GM23248 (cell line): ENCODE data around the gene MALT1. TPM values are rescaled to one million over a fixed set of nuclear protein-coding genes. Genes with fewer than 3 reads are reported as not detected.

Experiments used
- DNase-seq: peaks from one replicate; pipeline ENCODE4 v3.0.0-alpha.2; 2015
- H2AFZ ChIP-seq: fragments of 200-600 bp; sonication (generic); 2 replicates; pipeline ENCODE4 v1.6.1; 2016; ENCODE audit warnings: antibody characterized with exemption
- H3F3A ChIP-seq: fragments of 200-600 bp; sonication (generic); 2 replicates; pipeline ENCODE4 v1.6.1; 2016; ENCODE audit warnings: mild to moderate bottlenecking, antibody characterized with exemption, mixed run types; ENCODE audit not compliant: insufficient read depth
- H3K27ac ChIP-seq: fragments of 200-600 bp; sonication (generic); 2 replicates; pipeline ENCODE4 v1.5.1; 2016; ENCODE audit warnings: mild to moderate bottlenecking
- H3K27me3 ChIP-seq: fragments of 200-600 bp; sonication (generic); replicated peaks from 2 replicates; pipeline ENCODE4 v1.6.1; 2016; ENCODE audit warnings: mild to moderate bottlenecking; ENCODE audit not compliant: insufficient read depth
- H3K36me3 ChIP-seq: fragments of 200-600 bp; sonication (generic); 2 replicates; pipeline ENCODE4 v1.6.1; 2016; ENCODE audit warnings: low read depth, mild to moderate bottlenecking
- H3K4me1 ChIP-seq: fragments of 200-600 bp; sonication (generic); 2 replicates; pipeline ENCODE4 v1.6.1; 2016; ENCODE audit warnings: mild to moderate bottlenecking; ENCODE audit not compliant: insufficient read depth
- H3K4me2 ChIP-seq: fragments of 200-600 bp; sonication (generic); one replicate; pipeline ENCODE4 v1.6.1; 2016; ENCODE audit warnings: mild to moderate bottlenecking; ENCODE audit not compliant: unreplicated experiment
- H3K4me3 ChIP-seq: fragments of 200-600 bp; sonication (generic); 2 replicates; pipeline ENCODE4 v1.5.1; 2016; ENCODE audit warnings: mild to moderate bottlenecking
- H3K79me2 ChIP-seq: fragments of 200-600 bp; sonication (generic); 2 replicates; pipeline ENCODE4 v1.6.1; 2016; ENCODE audit warnings: mild to moderate bottlenecking; ENCODE audit not compliant: insufficient read depth
- H3K9ac ChIP-seq: fragments of 200-600 bp; sonication (generic); 2 replicates; pipeline ENCODE4 v1.6.1; 2016; ENCODE audit warnings: mild to moderate bottlenecking
- H3K9me2 ChIP-seq: fragments of 200-600 bp; sonication (generic); 2 replicates; pipeline ENCODE4 v1.6.1; 2016; ENCODE audit warnings: mixed run types, mild to moderate bottlenecking, moderate library complexity; ENCODE audit not compliant: insufficient read depth
- H3K9me3 ChIP-seq: fragments of 200-600 bp; sonication (generic); one replicate; pipeline ENCODE4 v1.6.1; 2017; ENCODE audit warnings: low read depth
- H4K20me1 ChIP-seq: fragments of 200-600 bp; sonication (generic); 2 replicates; pipeline ENCODE4 v1.6.0; 2016; ENCODE audit not compliant: insufficient read depth
- EZH2 ChIP-seq: fragments of 200-600 bp; sonication (generic); IDR thresholded peaks from 2 replicates; pipeline ENCODE4 v1.6.1; 2018; ENCODE audit warnings: antibody characterized with exemption, mild to moderate bottlenecking; ENCODE audit not compliant: insufficient read depth, poor library complexity, severe bottlenecking
- EZH2phosphoT487 ChIP-seq: fragments of 200-600 bp; sonication (generic); IDR thresholded peaks from 2 replicates; pipeline ENCODE4 v1.6.1; 2018; ENCODE audit warnings: antibody characterized with exemption, moderate library complexity, mild to moderate bottlenecking, low read depth; ENCODE audit not compliant: insufficient read depth
- WGBS, 2 experiments: methylation state at CpG; one replicate each; pipeline ENCODE4 v1.1.6; 2015 to 2017; ENCODE audit warnings: low lambda C conversion rate in 2 of 2, low coverage in 1 of 2; ENCODE audit errors: missing lambda C conversion rate in 2 of 2; 5-methylcytosine and 5-hydroxymethylcytosine counted together
- in situ Hi-C: fragments of 300-500 bp; cut with MboI; formaldehyde crosslinking; loops from 2 replicates; pipeline ENCODE4 v1.15.0; 2020
- polyA plus RNA-seq: library from polyadenylated mRNA; unstranded; fragments of >200 nt; fragmentation: Nextera tagmentation; extraction: Ambion mirVana; gene quantifications from 2 replicates; pipeline ENCODE4 v1.2.1, GENCODE V29; 2016
- total RNA-seq: library from RNA; depleted of rRNA; stranded (reverse); fragments of >200 nt; shearing (Covaris generic); gene quantifications from 2 replicates; pipeline ENCODE4 v1.2.3, GENCODE V29; 2014

MALT1 gene
- total and polyA plus RNA-seq, 2 experiments from 2014 or later: 12.6 to 42.5 TPM

DNA sequence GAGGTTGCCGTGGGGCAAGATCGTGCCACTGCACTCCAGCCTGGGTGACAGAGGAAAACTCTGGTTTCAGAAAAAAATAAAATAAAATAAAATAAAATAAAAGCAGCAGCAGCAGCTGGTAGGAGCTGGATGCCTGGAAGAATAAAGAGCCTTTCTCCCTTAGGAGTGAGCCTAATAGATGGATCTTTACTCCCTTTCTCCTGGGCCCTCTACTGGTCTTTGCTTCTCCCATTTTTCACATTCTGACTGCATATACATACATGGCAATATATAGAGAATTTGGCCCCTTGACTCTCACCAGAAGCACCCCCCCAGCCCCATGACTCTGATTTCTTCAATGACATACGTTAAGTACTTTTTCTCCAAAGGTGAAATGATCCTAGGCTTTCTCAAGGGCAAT is 9.8 kb upstream of the MALT1 start:
- Histone ChIP-seq H3K79me2 (no peaks in the 10 kb centered on the region), H3F3A (peaks cover 18% of the 10 kb centered on the region), H4K20me1 (no peaks in the 10 kb centered on the region), H3K9ac (no peak overlapping the region), H3K27ac (no peak overlapping the region), H3K4me2 (no peak overlapping the region), H2AFZ (no peak overlapping the region), H3K36me3 (no peaks in the 10 kb centered on the region), H3K9me2 (no peaks in the 10 kb centered on the region), H3K27me3 (no peaks in the 10 kb centered on the region), H3K9me3 (no peaks in the 10 kb centered on the region), H3K4me1 (peaks cover 26% of the 10 kb centered on the region), H3K4me3 (no peak overlapping the region)
- in situ Hi-C loops: no loop called here
- DNase-seq: peak; percentile 38
- TF ChIP-seq EZH2phosphoT487 (no peak), EZH2 (no peak)
- 92 to 95% methylated on average over 3 of the region's 3 CpGs for WGBS, 2 experiments

DNA sequence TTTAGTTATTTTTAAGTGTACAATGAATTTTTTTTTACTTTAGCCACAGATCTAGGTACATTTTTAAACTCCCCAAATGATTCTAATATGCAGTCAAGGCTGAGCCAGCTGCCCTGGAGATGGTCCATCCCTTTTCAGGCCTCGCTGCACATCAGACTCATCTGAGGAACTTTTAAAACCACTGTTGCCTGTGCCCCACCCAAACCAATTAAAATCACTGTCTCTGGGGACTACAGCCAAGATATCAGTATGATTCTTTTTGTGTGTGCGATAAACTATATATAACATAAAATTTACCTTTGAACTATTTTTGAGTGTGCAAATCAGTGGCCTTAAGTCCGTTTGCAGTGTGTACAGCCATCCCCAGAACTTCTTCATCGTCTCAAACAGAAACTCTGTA is 9.1 kb upstream of the MALT1 start:
- 68 to 71% methylated on average over 4 of the region's 4 CpGs for WGBS, 2 experiments

DNA sequence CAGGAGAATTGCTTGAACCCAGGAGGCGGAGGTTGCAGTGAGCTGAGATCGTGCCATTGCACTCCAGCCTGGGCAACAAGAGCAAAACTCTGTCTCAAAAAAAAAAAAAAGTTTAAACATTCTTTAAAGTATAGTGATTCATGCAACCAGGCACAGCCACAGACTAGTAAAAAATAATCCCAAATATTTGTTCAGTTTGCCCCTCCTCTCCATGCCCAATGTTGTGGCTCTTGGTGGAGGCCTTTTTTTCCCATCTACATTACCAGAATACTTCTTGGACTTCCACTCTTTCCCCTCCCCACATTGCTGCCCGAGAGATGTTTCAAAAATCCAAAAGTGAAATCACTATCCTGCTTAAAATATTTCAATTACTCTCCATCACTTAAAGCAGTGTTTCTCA is 5.1 kb upstream of the MALT1 start:
- 0 out of 2 replicates have a peak overlapping the region, but pooled peaks have one; percentile 0 for H3K27ac ChIP-seq
- H4K20me1 ChIP-seq: no peaks in the 10 kb centered on the region
- H3K27me3 ChIP-seq: no peaks in the 10 kb centered on the region
- DNase-seq: peak; percentile 43
- H3K9me3 ChIP-seq: no peaks in the 10 kb centered on the region
- H3K4me1 ChIP-seq: peaks cover 53% of the 10 kb centered on the region
- WGBS, 2 experiments: 66 to 76% methylated on average over 2 to 3 of the region's 3 CpGs
- in situ Hi-C loops: no loop called here
- no peaks in the 10 kb centered on the region for H3K79me2 ChIP-seq
- no peak overlapping the region for H3K4me3 ChIP-seq
- H3K9ac ChIP-seq: no peak overlapping the region
- no peak overlapping the region for H3K4me2 ChIP-seq
- H3F3A ChIP-seq: peaks cover 42% of the 10 kb centered on the region
- no peak overlapping the region for H2AFZ ChIP-seq
- H3K9me2 ChIP-seq: no peaks in the 10 kb centered on the region
- no peak for TF ChIP-seq EZH2
- no peak for TF ChIP-seq EZH2phosphoT487
- no peaks in the 10 kb centered on the region for H3K36me3 ChIP-seq

More for the DNA sequence above, 9.1 kb upstream of the MALT1 start:
- no peak for TF ChIP-seq EZH2
- TF ChIP-seq EZH2phosphoT487: no peak
- Histone ChIP-seq H3F3A (peaks cover 21% of the 10 kb centered on the region), H2AFZ (0 out of 2 replicates have a peak overlapping the region, but pooled peaks have one; percentile 10), H3K79me2 (no peaks in the 10 kb centered on the region), H3K27ac (no peak overlapping the region), H3K4me3 (no peak overlapping the region), H3K4me2 (no peak overlapping the region), H3K9me2 (no peaks in the 10 kb centered on the region), H3K9me3 (no peaks in the 10 kb centered on the region), H3K9ac (no peak overlapping the region), H3K4me1 (peaks cover 29% of the 10 kb centered on the region), H4K20me1 (no peaks in the 10 kb centered on the region), H3K27me3 (no peaks in the 10 kb centered on the region), H3K36me3 (no peaks in the 10 kb centered on the region)
- in situ Hi-C loops: no loop called here
- peak; percentile 45 for DNase-seq

DNA sequence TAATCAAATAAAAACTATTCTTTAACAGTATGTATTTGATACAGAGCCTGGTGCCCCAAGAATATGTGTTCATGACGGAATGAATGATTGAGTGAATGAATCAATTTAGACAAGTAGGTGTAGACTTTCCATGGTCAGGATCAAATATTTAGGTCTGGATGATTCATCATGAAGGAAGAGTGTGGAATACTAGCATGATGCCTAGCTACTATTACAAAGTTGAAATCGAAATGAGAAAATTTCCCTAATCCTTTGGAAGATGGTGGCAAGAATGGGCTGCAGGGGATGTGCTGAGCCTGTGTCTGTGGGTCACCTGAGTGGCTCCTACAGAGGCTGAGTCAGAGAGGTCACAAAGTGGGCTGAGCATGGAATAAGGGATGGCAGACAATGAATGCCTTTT is 3.1 kb upstream of the MALT1 start:
- no peaks in the 10 kb centered on the region for H3K9me2 ChIP-seq
- no peaks in the 10 kb centered on the region for H3K9me3 ChIP-seq
- H3K27ac ChIP-seq: no peak overlapping the region
- H4K20me1 ChIP-seq: no peaks in the 10 kb centered on the region
- H3F3A ChIP-seq: peaks cover 37% of the 10 kb centered on the region
- no peaks in the 10 kb centered on the region for H3K36me3 ChIP-seq
- DNase-seq: peak; percentile 23
- no peak overlapping the region for H2AFZ ChIP-seq
- H3K79me2 ChIP-seq: peaks cover 15% of the 10 kb centered on the region
- no peaks in the 10 kb centered on the region for H3K27me3 ChIP-seq
- no peak overlapping the region for H3K4me3 ChIP-seq
- TF ChIP-seq EZH2: no peak
- TF ChIP-seq EZH2phosphoT487: no peak
- WGBS, 2 experiments: 91 to 94% methylated on average over 2 of the region's 2 CpGs
- H3K9ac ChIP-seq: no peak overlapping the region
- H3K4me2 ChIP-seq: no peak overlapping the region
- H3K4me1 ChIP-seq: peaks cover 53% of the 10 kb centered on the region
- in situ Hi-C loops: no loop called here

DNA sequence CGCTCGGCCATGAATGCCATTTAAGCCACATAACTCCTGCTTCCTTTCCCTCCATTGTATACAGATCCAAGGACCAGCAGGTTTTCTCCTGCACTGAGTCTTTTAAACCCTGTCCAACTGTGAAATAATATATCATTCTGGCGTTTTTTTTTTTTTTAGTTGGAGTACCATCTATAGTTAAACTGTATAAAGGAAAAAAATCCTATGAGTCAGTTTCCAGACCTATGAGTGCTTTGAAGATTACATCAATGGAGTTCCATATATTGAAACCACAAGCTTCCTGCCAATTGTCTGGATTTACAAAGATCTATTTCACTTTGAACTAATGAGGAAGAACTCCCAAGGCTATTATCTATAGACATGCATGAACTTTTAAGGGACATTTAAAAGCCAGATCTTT is 2.4 kb upstream of the MALT1 start:
- H3K4me1 ChIP-seq: peaks cover 58% of the 10 kb centered on the region
- H3K9me3 ChIP-seq: no peaks in the 10 kb centered on the region
- DNase-seq: peak; percentile 59
- H4K20me1 ChIP-seq: no peaks in the 10 kb centered on the region
- H3K9ac ChIP-seq: no peak overlapping the region
- in situ Hi-C loops: no loop called here
- WGBS, 2 experiments: 37 to 43% methylated on average over 3 of the region's 3 CpGs
- no peak overlapping the region for H3K4me3 ChIP-seq
- no peaks in the 10 kb centered on the region for H3K9me2 ChIP-seq
- H2AFZ ChIP-seq: no peak overlapping the region
- H3K36me3 ChIP-seq: no peaks in the 10 kb centered on the region
- H3K27me3 ChIP-seq: no peaks in the 10 kb centered on the region
- peaks cover 21% of the 10 kb centered on the region for H3K79me2 ChIP-seq
- H3K27ac ChIP-seq: no peak overlapping the region
- H3F3A ChIP-seq: peaks cover 36% of the 10 kb centered on the region
- H3K4me2 ChIP-seq: peak overlapping the region; percentile 15
- TF ChIP-seq EZH2 (no peak), EZH2phosphoT487 (no peak)
